Left lung (tissue), 10 donors: ENCODE data around the gene B3GAT3. TPM values are rescaled to one million over a fixed set of nuclear protein-coding genes. Genes with fewer than 3 reads are reported as not detected.

Experiments
- ATAC-seq: fragments of 200-7000 bp; cut with Tn5 transposase; one replicate; pipeline ENCODE4 v1.9.1; 2020; ENCODE audit warnings: moderate library complexity
- DNase-seq, 4 donors: peaks; one replicate each; pipeline ENCODE4 v3.0.0-alpha.2; 2013 to 2020
- H3K27ac ChIP-seq, 2 donors: fragments of 200-600 bp; sonication (generic) in 1 of 2; one replicate each; pipeline versions ENCODE4 v1.5.0 to v1.8.0; 2020 to 2021
- H3K27me3 ChIP-seq, 2 donors: fragments of 200-600 bp; sonication (generic) in 1 of 2; one replicate each; pipeline versions ENCODE4 v1.5.0 to v1.8.0; 2020 to 2021
- H3K36me3 ChIP-seq, 2 donors: fragments of 200-600 bp; sonication (generic) in 1 of 2; one replicate each; pipeline versions ENCODE4 v1.5.0 to v1.8.0; 2020 to 2021
- H3K4me1 ChIP-seq, 2 donors: fragments of 200-600 bp; one replicate each; pipeline ENCODE4 v1.8.0; 2021
- H3K4me3 ChIP-seq, 2 donors: fragments of 200-600 bp; sonication (generic) in 1 of 2; one replicate each; pipeline versions ENCODE4 v1.5.0 to v1.8.0; 2020 to 2021; ENCODE audit warnings: mild to moderate bottlenecking in 1 of 2
- H3K9me3 ChIP-seq, 2 donors: fragments of 200-600 bp; sonication (generic) in 1 of 2; one replicate each; pipeline versions ENCODE4 v1.5.0 to v1.8.0; 2020 to 2021
- intact Hi-C, 2 donors: fragments of 100-400 bp; cut with DNase I; formaldehyde crosslinking; loops; one replicate each; pipeline versions ENCODE4 v1.11.2 to v1.14.2; 2022
- polyA plus RNA-seq, 6 donors: library from polyadenylated mRNA; unstranded; fragments of 120-200 nt; gene quantifications; one replicate each; pipeline ENCODE4 v1.2.1, GENCODE V29; 2013; ENCODE audit not compliant: insufficient read length in 6 of 6
- total RNA-seq, 2 donors: library from RNA; stranded (reverse); fragmentation: NEBNext Ultra II Directional; extraction: Animal tissue kit (Norgen Biotek cat#: 25700); gene quantifications; one replicate each; pipeline ENCODE4 v1.2.1, GENCODE V29; 2021
- TF ChIP-seq, protein P1 (sequence below), 2 donors: fragments of 200-600 bp; sonication (generic) in 1 of 2; IDR thresholded peaks; one replicate each; pipeline versions ENCODE4 v1.5.0 to v1.8.0; 2021; ENCODE audit warnings: antibody characterized with exemption in 2 of 2
- donor health status: DM: no; HTN: yes; CAD: no.
- donor health status: DM: no; HTN: no; CAD: no.

Gene B3GAT3
- total and polyA plus RNA-seq, 8 donors, result 19.0 to 46.2 (median 26.7) TPM

GRCh38 chr11:62580959-62581715 is 40.6 kb downstream of the B3GAT3 start:
- TF ChIP-seq, protein P1, sequence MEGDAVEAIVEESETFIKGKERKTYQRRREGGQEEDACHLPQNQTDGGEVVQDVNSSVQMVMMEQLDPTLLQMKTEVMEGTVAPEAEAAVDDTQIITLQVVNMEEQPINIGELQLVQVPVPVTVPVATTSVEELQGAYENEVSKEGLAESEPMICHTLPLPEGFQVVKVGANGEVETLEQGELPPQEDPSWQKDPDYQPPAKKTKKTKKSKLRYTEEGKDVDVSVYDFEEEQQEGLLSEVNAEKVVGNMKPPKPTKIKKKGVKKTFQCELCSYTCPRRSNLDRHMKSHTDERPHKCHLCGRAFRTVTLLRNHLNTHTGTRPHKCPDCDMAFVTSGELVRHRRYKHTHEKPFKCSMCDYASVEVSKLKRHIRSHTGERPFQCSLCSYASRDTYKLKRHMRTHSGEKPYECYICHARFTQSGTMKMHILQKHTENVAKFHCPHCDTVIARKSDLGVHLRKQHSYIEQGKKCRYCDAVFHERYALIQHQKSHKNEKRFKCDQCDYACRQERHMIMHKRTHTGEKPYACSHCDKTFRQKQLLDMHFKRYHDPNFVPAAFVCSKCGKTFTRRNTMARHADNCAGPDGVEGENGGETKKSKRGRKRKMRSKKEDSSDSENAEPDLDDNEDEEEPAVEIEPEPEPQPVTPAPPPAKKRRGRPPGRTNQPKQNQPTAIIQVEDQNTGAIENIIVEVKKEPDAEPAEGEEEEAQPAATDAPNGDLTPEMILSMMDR (IDR thresholded peaks at IDR 0.05), result no peak
- ATAC-seq, result no peak
- H3K36me3 ChIP-seq, result peaks cover 0 to 78% of the 10 kb centered on the region in 2 donors

DNA sequence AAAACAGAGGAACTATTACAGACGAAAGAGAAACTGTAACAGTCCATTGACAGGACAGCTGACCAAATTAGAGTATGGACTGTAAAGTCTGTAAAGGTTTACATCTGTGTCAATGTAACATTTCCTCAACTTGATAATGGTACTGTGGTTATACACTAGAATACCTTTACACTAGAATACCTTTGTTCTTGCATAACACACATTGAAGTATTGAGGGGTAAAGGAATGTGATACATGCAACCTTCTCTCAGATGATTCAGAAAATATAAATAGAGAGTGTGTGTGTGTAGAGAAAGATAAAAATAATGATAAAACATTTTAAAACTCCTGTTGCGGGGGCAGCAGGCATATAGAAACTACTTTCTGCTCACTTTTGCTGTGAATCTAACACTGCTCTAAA is 42.5 kb downstream of the B3GAT3 start:
- H3K36me3 ChIP-seq, result peaks cover 0 to 62% of the 10 kb centered on the region in 2 donors
- TF ChIP-seq, protein P1 (IDR thresholded peaks at IDR 0.05), result no peak
- no peak for DNase-seq
- H3K4me1 ChIP-seq, result peaks cover 4 to 32% of the 10 kb centered on the region in 2 donors
- no peak overlapping the region for H3K27ac ChIP-seq
- no peaks in the 10 kb centered on the region for H3K9me3 ChIP-seq
- no peak for ATAC-seq
- H3K4me3 ChIP-seq, result no peak overlapping the region
- intact Hi-C loops, result no loop called here
- H3K27me3 ChIP-seq, result no peaks in the 10 kb centered on the region

More at GRCh38 chr11:62580959-62581715, 40.6 kb downstream of the B3GAT3 start:
- Histone ChIP-seq H3K27me3 (no peaks in the 10 kb centered on the region), H3K27ac (no peak overlapping the region), H3K4me3 (no peak overlapping the region), H3K9me3 (no peaks in the 10 kb centered on the region), H3K4me1 (peaks cover 0 to 14% of the 10 kb centered on the region in 2 donors)
- intact Hi-C loops, result no loop called here
- DNase-seq, result no peak

DNA sequence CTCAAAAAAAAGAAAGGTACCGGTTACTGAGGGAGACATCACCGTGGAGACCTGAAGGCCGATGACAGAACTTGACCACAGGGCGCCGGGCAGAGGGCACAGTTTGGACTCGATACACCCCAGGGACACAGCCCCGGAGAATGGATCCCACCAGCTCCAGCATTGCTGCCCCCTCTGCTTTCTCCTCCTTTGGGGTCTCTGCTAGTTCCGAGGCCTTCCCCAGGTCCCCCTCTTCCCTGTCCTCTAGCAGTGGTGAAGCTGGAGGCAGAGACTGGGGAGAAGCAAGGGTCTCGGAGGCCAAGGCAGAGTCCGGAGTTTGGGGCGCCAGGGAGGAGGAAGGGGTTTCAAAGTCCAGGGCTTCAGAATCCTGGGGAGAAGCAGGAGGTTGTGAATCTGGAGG is 43.2 kb downstream of the B3GAT3 start:
- ATAC-seq (no peak), DNase-seq (no peak)
- TF ChIP-seq, protein P1 (IDR thresholded peaks at IDR 0.05), result no peak
- H3K9me3 ChIP-seq, result no peaks in the 10 kb centered on the region
- H3K4me3 ChIP-seq, result no peak overlapping the region
- peak overlapping the region in 1 of 2 donors; percentile 88 for H3K27ac ChIP-seq
- intact Hi-C loops, result no loop called here
- no peaks in the 10 kb centered on the region for H3K27me3 ChIP-seq
- peaks cover 4 to 34% of the 10 kb centered on the region in 2 donors for H3K4me1 ChIP-seq
- H3K36me3 ChIP-seq, result peaks cover 0 to 62% of the 10 kb centered on the region in 2 donors

DNA sequence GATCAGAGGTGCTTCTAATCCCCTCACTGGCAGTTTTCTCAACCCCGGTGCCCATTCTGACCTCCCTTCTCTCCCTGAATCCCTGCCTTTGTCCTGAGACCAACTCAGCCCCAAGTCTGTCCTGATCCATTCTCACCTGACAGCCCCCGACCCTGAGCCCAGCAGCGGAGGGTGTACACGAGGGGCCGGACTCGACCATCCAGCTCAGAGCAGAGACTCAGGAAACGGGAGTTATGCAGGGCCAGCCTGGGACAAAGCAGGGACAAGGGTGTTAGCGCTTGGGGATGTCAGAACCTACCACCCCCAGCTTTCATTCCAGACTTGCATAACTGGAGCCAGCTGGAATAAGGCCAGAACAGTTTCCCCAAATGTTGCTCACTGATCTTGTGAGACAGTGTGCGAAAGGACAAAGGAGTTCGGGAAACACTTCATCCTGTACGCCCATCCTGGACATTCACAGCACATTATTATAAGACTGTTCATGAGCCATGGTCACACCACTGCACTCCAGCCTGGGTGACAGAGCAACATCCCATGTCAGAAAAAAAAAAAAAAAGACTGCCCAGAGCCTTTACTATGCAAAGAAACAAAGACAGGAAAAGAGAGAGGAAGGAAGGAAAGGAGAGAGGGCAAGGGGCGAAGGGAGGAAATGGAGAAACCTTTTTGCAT is 44.6 kb downstream of the B3GAT3 start:
- no peak overlapping the region for H3K4me3 ChIP-seq
- DNase-seq (peak in 1 of 4 donors; percentile 48), ATAC-seq (no peak)
- no peaks in the 10 kb centered on the region for H3K9me3 ChIP-seq
- no peaks in the 10 kb centered on the region for H3K27me3 ChIP-seq
- intact Hi-C loops, result no loop called here
- peak overlapping the region; percentile 69 to 88 for H3K27ac ChIP-seq
- peaks cover under 1 to 64% of the 10 kb centered on the region in 2 donors for H3K36me3 ChIP-seq
- TF ChIP-seq, protein P1 (IDR thresholded peaks at IDR 0.05), result no peak
- peaks cover 11 to 43% of the 10 kb centered on the region in 2 donors for H3K4me1 ChIP-seq

GRCh38 chr11:62575837-62576236 is 45.9 kb downstream of the B3GAT3 start:
- peaks cover 18 to 56% of the 10 kb centered on the region in 2 donors for H3K4me1 ChIP-seq
- H3K36me3 ChIP-seq, result peaks cover 5 to 64% of the 10 kb centered on the region in 2 donors
- H3K4me3 ChIP-seq, result peak overlapping the region in 1 of 2 donors; percentile 68
- H3K9me3 ChIP-seq, result no peaks in the 10 kb centered on the region
- intact Hi-C loops, result no loop called here
- H3K27me3 ChIP-seq, result no peaks in the 10 kb centered on the region
- TF ChIP-seq, protein P1 (IDR thresholded peaks at IDR 0.05), result no peak
- ATAC-seq (no peak), DNase-seq (no peak)
- peak overlapping the region; percentile 88 to 95 for H3K27ac ChIP-seq
